Activated T-helper 1 cell treated with anti-CD3 and anti-CD28 coated beads, Interleukin-12 subunit alpha, Interleukin-12 subunit beta, Interleukin-2, Interleukin-4 antibody, amounts not matched to agents 30 ng/mL and 10 ng/mL and 1 ng/mL, durations not matched to agents 14 hours and 24 hours and 36 hours (primary cell): ENCODE measurements around the gene LOXL1. TPM values are rescaled to one million over a fixed set of nuclear protein-coding genes. Genes with fewer than 3 reads are reported as not detected.

Source experiments
- DNase-seq: peaks from one replicate; pipeline ENCODE4 v3.0.0; 2021; ENCODE audit warnings: low spot score
- H3K27ac Mint-ChIP-seq: one replicate; pipeline ENCODE4 v1.8.0; 2021; ENCODE audit warnings: mild to moderate bottlenecking, mixed read lengths
- H3K27me3 Mint-ChIP-seq: one replicate; pipeline ENCODE4 v1.8.0; 2022; ENCODE audit warnings: mild to moderate bottlenecking, moderate library complexity, mixed read lengths; ENCODE audit not compliant: insufficient read depth
- H3K36me3 Mint-ChIP-seq: one replicate; pipeline ENCODE4 v1.8.0; 2021; ENCODE audit warnings: low read depth, mixed read lengths
- H3K4me1 Mint-ChIP-seq: one replicate; pipeline ENCODE4 v1.8.0; 2021; ENCODE audit warnings: low read depth, mixed read lengths
- H3K4me3 Mint-ChIP-seq: one replicate; pipeline ENCODE4 v1.8.0; 2021; ENCODE audit warnings: mild to moderate bottlenecking, moderate library complexity, mixed read lengths
- H3K9me3 Mint-ChIP-seq: one replicate; pipeline ENCODE4 v1.8.0; 2021; ENCODE audit warnings: mixed read lengths
- intact Hi-C: fragments of 100-400 bp; cut with micrococcal nuclease; formaldehyde crosslinking; loops from one replicate; pipeline ENCODE4 v1.15.1; 2024
- total RNA-seq: library from RNA; stranded (reverse); gene quantifications from 2 replicates; pipeline ENCODE4 v1.2.3, GENCODE V29; 2022

LOXL1 gene, protein sequence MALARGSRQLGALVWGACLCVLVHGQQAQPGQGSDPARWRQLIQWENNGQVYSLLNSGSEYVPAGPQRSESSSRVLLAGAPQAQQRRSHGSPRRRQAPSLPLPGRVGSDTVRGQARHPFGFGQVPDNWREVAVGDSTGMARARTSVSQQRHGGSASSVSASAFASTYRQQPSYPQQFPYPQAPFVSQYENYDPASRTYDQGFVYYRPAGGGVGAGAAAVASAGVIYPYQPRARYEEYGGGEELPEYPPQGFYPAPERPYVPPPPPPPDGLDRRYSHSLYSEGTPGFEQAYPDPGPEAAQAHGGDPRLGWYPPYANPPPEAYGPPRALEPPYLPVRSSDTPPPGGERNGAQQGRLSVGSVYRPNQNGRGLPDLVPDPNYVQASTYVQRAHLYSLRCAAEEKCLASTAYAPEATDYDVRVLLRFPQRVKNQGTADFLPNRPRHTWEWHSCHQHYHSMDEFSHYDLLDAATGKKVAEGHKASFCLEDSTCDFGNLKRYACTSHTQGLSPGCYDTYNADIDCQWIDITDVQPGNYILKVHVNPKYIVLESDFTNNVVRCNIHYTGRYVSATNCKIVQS
- 0.34 and 1.3 TPM in 2 replicates for total RNA-seq

DNA sequence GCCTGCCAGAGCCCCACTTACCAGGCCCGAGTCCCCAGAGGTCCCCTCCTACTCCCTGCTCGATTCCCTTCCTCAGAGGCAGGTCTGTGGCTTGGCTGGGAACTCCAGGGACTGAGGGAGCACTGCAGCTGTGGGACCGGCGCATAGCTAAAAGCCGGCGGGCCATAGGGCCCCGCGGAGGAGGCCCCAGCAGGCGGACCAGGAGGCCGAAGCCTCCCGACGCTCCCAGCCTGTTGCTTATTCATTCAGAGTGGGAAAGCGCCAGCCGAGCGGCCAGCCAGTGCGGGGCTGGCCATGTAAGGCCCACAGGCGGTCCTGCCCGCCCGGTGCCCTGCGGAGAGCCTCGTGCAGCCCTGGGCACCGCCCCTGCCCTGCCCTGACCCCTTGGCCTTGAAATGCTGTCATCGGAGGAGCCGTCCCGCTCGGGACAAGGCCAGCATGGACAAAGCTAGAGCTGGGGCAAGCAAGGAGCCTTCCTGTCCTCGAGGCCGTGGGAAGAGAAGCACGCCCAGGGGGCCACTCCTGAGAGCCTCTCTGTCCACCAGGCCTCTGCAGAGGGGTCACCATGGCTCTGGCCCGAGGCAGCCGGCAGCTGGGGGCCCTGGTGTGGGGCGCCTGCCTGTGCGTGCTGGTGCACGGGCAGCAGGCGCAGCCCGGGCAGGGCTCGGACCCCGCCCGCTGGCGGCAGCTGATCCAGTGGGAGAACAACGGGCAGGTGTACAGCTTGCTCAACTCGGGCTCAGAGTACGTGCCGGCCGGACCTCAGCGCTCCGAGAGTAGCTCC is at the start of gene LOXL1:
LOXL1 (plus strand) TSS at position 244 of the 784 bp plus-strand sequence; CDS start at position 566, 322 bp downstream.
- intact Hi-C loops: loop anchor here (1.0 to 10.0 kb wide), 4 partner anchors 29 to 352 kb away; no protein-coding TSS in a partner anchor

DNA sequence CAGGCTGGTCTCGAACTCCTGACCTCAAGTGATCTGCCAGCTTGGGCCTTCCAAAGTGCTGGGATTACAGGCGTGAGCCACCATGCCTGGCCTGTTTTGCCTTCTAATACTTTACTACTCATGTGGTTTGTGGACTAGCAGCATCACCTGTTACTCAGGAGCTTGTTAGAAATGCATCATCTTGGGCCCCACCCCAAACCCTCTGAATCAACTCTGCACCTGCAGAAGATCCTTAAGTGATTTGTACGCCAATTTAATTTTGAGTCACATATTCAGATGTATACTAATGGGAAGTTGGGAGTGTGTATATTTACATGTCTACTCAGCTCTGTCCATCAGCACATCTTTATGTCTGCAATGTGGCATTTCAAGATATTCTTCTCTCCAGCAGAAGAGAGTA is 46.8 kb upstream of the LOXL1 start:
- no peaks in the 10 kb centered on the region for H3K36me3 Mint-ChIP-seq
- DNase-seq: no peak
- no peak overlapping the region for H3K27ac Mint-ChIP-seq
- no peaks in the 10 kb centered on the region for H3K4me1 Mint-ChIP-seq
- no peak overlapping the region for H3K4me3 Mint-ChIP-seq
- peaks cover 11% of the 10 kb centered on the region for H3K27me3 Mint-ChIP-seq
- intact Hi-C loops: no loop called here
- H3K9me3 Mint-ChIP-seq: no peaks in the 10 kb centered on the region

More for the DNA sequence above, at the start of gene LOXL1:
- Mint-ChIP-seq H3K27ac (no peak within 1 kb of the TSS), H3K9me3 (no peaks in the 10 kb centered on the region), H3K4me3 (peak within 1 kb of the TSS; percentile 68), H3K27me3 (peaks cover 7% of the 10 kb centered on the region), H3K36me3 (no peaks in the 10 kb centered on the region), H3K4me1 (peaks cover 39% of the 10 kb centered on the region)
- DNase-seq: no peak

DNA sequence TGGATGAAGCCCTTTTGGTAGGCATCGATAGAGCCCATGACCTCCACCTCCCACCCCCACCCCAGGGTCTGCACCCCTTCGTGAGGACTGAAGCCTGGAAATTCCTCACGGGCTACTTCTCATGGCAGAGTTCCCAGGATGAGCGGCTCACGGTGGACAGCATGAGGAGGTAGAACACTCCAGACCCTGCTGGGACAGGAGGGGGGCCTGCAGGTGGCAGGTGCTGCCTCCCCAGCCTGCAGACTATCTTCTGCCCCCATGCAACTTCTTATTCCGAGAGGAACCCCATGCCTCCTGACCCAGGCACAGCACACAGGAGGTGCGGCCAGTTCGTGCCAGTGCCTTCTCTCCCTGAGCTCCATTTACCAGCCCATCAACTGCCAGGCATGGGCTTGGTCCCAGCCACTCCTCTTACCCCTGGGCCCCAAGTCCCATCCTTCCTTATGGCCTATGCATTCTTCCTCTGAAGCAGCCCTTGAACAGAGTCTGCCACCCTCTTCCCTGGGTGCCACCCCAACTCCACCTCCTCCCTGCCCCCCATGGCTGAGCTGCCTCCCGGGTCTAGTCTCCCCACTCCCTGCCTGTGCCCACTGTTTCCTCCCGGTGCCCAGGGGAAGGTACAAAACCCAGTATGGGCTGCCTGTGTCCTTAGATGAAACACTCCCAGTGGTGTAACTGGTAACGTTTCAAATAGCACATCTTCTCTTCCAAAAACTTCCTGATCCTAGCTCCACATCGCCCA is 44.5 kb upstream of the LOXL1 start:
- Mint-ChIP-seq H3K4me1 (no peaks in the 10 kb centered on the region), H3K27me3 (peaks cover 8% of the 10 kb centered on the region), H3K9me3 (no peaks in the 10 kb centered on the region), H3K4me3 (no peak overlapping the region), H3K27ac (no peak overlapping the region), H3K36me3 (no peaks in the 10 kb centered on the region)
- intact Hi-C loops: no loop called here
- DNase-seq: no peak

DNA sequence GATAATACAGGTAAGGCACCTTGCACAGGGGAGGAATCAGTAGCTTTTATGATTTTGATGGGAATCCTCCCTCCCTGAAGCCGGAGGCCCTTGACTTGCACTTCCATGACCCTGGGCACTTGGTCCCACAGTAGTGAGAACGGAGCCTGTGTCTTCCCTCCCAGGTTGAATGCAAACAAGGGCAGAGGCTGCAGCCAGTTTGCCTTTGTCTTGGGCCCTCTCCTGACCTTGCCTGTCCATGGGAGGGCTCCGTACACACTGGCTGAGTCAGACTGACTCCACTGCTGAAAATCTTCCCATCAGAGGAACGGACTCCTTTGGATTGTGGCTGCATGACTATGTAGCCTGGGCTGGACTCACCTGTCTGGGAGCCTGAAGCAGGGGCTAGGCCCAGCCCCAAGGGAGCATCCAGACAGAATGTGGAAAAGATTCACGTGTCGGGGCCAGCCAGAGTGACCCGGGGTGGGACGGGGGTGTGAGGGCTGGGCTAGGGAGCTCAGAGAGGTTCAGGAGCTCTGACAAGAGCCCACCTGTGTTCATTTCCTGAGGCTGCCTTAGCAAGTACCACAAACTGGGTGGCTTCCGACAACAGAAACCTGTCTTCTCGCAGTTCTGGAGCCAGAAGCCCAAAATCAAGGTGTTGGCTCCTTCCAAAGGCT is 43.4 kb upstream of the LOXL1 start:
- H3K4me1 Mint-ChIP-seq: no peaks in the 10 kb centered on the region
- intact Hi-C loops: no loop called here
- no peak for DNase-seq
- no peaks in the 10 kb centered on the region for H3K9me3 Mint-ChIP-seq
- no peak overlapping the region for H3K4me3 Mint-ChIP-seq
- no peaks in the 10 kb centered on the region for H3K36me3 Mint-ChIP-seq
- no peak overlapping the region for H3K27ac Mint-ChIP-seq
- peaks cover 3% of the 10 kb centered on the region for H3K27me3 Mint-ChIP-seq

DNA sequence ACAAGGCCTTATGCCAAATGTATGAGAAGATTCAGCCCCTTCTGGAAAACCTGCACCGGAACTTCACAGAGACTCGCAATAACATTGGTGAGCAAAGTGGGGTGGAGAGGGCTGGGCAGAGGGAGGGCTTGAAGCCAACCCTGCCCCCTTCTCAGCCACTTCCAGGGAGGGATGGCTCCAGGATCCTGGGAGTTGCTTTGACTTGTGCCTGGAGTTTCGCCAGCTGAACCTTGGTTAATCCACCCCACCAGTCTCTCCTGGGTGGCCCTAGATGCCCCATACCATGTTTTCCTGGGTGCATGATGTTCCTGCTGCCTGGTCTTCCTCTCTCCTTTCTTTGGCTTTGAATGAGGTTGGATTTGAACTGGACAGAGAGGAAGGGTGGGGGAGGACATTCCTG is 42.1 kb upstream of the LOXL1 start:
- H3K4me3 Mint-ChIP-seq: no peak overlapping the region
- H3K36me3 Mint-ChIP-seq: no peaks in the 10 kb centered on the region
- H3K27ac Mint-ChIP-seq: no peak overlapping the region
- no peak for DNase-seq
- H3K4me1 Mint-ChIP-seq: no peaks in the 10 kb centered on the region
- H3K27me3 Mint-ChIP-seq: peaks cover 9% of the 10 kb centered on the region
- intact Hi-C loops: no loop called here
- H3K9me3 Mint-ChIP-seq: no peaks in the 10 kb centered on the region

DNA sequence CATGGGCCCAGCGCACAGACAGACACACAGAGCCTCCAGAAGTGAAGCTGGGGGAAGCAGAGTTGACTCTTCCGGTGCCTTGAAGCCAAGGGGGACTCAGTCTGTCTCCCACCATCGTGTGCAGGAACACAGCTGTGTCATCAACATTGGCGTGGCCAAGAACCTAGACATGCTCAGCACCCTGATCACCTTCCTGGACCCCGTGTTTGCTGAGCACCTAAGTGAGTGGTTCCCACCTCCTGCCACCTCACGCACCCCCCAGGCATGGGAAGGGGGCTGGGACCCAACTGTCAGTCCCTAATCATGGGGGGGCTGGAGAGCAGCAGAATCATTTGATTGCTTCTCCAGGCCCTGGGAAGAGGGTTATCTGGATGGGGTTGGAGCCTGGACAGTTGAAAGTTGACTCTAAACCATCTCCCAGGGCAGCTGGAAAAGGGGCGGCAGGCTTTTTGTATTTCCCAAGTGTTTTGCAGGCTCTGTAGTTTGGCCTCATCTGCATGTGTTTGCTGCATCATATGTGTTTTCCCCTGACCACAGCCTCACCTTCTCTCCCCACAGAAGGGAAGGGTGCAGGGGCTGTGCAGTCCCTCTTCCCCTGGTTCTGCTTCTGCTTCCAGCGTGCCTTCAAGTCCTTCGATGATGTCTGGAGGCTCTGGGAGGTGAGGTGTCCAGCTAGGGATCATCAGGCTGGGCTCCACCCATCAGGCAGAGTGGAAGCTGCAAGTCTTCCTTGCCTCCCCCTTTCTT is 40.1 kb upstream of the LOXL1 start:
- Mint-ChIP-seq H3K4me1 (no peaks in the 10 kb centered on the region), H3K27me3 (peaks cover 21% of the 10 kb centered on the region), H3K36me3 (no peaks in the 10 kb centered on the region), H3K9me3 (no peaks in the 10 kb centered on the region), H3K4me3 (no peak overlapping the region), H3K27ac (no peak overlapping the region)
- intact Hi-C loops: no loop called here
- DNase-seq: no peak

DNA sequence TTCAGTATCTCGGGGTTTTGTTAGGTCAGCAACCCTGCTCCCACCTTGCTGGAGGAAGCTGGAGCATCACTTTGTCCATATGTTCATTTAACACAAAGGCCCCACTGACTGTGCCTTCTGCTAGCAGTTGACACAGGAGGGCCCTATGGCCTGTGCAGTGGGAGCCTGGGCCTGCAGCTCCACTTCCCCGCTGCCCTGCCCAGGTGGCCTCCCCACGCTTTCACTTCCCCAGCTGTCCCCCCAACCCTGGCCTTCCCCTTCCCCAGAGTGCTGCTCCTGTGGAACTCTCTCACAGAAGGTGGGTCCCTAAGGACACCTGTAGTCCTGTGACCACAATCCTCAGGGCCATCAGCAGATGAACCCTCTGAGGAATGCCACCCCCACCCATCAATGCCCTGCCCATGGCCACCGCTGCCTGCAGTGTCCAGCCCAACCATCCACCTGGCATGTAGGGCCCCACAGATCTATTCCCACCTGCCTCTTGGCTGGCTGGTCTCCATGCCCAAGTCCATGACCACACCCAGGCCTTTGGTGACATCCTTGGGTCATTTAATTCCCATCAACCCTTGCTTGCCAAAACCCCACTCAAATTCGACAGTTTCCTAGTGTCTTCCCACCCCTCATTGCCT is 39.4 kb upstream of the LOXL1 start:
- intact Hi-C loops: no loop called here
- Mint-ChIP-seq H3K4me1 (no peaks in the 10 kb centered on the region), H3K4me3 (no peak overlapping the region), H3K27ac (no peak overlapping the region), H3K27me3 (peaks cover 21% of the 10 kb centered on the region), H3K9me3 (no peaks in the 10 kb centered on the region), H3K36me3 (no peaks in the 10 kb centered on the region)
- no peak for DNase-seq

DNA sequence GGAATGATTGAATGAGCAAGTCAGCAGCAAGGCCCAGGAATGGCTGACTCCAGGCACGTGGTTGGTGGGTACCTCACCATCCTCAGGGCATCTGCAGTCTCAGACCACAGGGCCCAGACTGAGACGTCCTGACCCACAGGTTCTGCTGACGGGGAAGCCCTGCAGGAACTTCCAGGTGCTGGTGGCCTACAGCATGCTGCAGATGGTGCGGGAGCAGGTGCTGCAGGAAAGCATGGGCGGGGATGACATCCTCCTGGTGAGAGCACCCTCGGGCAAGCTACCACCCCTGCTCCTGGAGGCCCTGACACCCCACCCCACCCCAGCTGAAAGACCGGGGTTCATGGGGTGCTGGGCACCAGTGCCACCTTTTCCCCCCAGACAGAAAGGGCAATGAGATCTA is 38.8 kb upstream of the LOXL1 start:
- Mint-ChIP-seq H3K36me3 (no peaks in the 10 kb centered on the region), H3K9me3 (no peaks in the 10 kb centered on the region), H3K27ac (no peak overlapping the region), H3K27me3 (peaks cover 23% of the 10 kb centered on the region), H3K4me1 (no peaks in the 10 kb centered on the region), H3K4me3 (no peak overlapping the region)
- intact Hi-C loops: no loop called here
- DNase-seq: no peak

DNA sequence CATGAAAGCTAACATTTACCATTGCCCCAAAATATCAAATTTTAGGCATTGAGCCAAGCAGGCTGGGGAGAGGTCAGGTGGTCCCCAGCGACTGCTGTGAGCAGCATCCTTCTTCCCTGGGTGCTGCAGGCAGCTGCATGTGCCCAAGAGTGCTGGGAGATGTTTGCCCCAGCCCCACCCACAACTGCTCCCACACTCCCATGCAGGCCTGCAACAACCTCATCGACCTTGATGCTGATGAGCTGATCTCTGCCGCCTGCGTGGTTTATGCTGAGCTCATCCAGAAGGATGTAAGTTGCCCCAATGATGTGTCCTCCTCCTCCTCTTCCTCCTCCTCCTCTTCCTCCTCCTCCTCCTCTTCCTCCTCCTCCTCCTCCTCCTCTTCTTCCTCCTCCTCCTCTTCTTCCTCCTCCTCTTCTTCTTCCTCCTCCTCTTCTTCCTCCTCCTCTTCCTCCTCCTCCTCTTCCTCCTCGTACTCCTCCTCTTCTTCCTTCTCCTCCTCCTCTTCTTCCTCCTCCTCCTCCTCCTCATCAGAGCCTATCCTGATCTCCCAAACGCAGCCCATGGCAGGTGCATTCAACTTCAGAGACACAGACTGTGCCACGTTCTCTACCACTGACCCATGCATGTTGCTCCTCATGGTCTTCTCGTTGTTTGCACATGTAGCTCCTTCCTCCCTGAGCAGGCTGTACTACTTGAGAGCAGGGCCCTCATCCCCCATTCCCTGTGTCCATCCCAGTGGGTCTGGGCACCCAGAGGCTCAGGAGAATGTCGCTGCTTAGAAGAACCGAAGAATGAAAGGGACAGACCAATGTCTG is 37.8 kb upstream of the LOXL1 start:
- Mint-ChIP-seq H3K27me3 (peaks cover 25% of the 10 kb centered on the region), H3K27ac (no peak overlapping the region), H3K9me3 (no peaks in the 10 kb centered on the region), H3K4me3 (no peak overlapping the region), H3K4me1 (no peaks in the 10 kb centered on the region), H3K36me3 (no peaks in the 10 kb centered on the region)
- no peak for DNase-seq
- intact Hi-C loops: no loop called here

DNA sequence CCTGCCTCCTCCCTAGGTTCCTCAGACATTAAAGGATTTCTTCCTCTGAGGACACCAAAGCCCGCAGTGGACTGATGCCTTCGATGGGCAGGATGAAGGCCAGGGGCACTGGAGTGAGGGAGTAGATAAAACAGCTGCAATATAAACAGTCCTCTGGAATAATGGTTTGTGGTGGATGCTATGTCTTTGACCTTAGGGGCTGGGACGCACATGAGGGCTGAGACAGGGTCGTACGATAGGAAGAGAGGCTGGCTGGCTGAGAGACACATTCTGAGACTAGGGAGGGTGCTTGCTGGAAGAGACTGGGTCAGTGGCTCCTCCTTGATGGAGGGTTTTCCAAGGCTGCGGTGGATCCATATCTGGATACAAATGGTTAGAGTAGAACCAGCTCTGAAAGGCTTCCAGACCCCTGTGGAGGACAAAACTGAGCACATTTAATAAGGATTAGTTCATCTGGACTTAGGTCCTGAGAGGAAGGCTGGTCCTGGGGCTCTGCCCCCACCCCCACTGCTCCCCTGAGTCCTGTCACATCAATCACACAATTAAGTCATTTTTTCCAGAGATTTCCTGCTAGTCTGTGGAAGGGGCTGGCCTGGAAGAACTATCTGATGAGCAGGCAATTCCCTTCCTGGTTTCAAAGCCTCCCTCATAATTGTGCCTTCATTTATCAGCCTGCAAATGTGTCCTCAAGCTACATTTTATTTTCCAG is 37.1 kb upstream of the LOXL1 start:
- Mint-ChIP-seq H3K27ac (no peak overlapping the region), H3K4me3 (no peak overlapping the region), H3K36me3 (no peaks in the 10 kb centered on the region), H3K4me1 (no peaks in the 10 kb centered on the region), H3K27me3 (peaks cover 27% of the 10 kb centered on the region), H3K9me3 (no peaks in the 10 kb centered on the region)
- intact Hi-C loops: no loop called here
- no peak for DNase-seq
